ENCODE results near the gene BSN.

Gene BSN

DNA sequence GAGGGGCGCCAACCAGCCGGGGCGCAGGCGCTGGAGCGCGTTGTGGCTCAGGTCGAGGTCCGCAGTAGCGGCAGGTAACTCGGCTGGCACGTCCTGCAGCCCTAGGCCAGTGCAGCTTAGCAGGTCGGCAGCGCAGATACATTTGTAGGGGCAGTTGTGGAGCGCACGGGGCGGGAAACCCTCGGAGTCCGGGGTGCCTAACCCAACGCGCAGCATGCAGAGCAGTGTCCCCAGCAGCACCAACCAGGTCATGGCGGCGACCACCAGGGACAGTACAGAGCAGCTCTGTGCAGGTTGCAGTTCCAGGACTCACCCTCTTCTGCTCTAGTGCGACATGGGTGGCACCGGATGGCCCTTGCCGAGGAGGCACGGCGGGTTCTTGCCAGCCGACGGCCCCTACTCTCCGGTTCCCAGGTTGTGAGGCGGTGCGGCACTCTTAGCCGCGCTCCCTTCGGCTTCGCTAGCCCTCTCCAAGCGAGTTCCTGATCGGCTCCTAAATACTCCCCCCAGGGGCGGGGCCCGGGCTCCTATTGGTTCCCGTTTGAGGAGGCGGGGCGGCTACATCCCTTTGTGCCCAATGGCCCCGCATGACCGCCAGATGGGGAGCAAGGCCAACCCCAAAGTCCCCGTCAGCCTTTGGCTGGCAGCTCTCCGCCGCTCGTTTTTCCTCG, 165.1 kb downstream of the BSN start, which contains the start of gene AMIGO3:
TSS of gene AMIGO3 (minus strand) at position 471 of the 671 bp plus-strand sequence. CDS start at position 252, 219 bp downstream.
- peak; percentile 47 for DNase-seq
